BE2C (cell line): ENCODE data around the gene HYAL4.
"Not testable (repeated sequence)": the region's sequence is repeated elsewhere in the genome, so short reads cannot be mapped to it uniquely, and the experiment has no call there.

Experiments
- DNase-seq: peaks from one replicate; pipeline ENCODE4 v3.0.0-alpha.2; 2020
- H3K27me3 ChIP-seq: fragments of 250-450 bp; sonication (Bioruptor Pico); 2 replicates; pipeline ENCODE4 v1.5.1; 2020; ENCODE audit warnings: mild to moderate bottlenecking
- H3K36me3 ChIP-seq: fragments of 250-450 bp; sonication (Bioruptor Pico); 2 replicates; pipeline ENCODE4 v1.5.1; 2020; ENCODE audit warnings: mild to moderate bottlenecking
- H3K4me1 ChIP-seq: fragments of 250-450 bp; sonication (Bioruptor Pico); 2 replicates; pipeline ENCODE4 v1.5.1; 2020
- H3K4me3 ChIP-seq: 2 replicates; pipeline ENCODE4 v1.5.1; 2011; ENCODE audit warnings: low read depth, low read length
- H3K9me3 ChIP-seq: fragments of 250-450 bp; sonication (Bioruptor Pico); 2 replicates; pipeline ENCODE4 v1.5.1; 2020
- CTCF ChIP-seq: IDR thresholded peaks from 2 replicates; pipeline ENCODE4 v1.5.1; 2012; ENCODE audit warnings: mild to moderate bottlenecking, low read depth, low read length

Gene HYAL4

DNA sequence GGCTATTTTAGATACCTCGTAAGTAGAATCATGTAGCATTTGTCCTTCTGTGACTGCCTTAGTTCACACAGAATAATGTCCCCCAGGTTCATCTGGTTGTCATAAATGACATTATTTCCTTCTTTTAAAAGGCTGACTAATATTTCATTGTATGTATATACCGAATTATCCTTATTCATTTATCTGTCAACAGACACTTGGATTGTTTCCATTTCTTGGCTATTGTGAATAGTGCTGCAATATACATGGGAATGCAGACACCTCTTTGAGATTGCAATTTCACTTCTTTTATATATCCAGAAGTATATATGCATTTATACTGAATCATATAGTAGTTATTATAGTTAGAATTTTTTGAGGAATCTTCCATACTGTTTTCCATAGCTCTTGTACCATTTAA lies 24.1 kb upstream of the HYAL4 start:
- Histone ChIP-seq H3K4me3 (no peak overlapping the region), H3K4me1 (no peaks in the 10 kb centered on the region), H3K36me3 (no peaks in the 10 kb centered on the region), H3K27me3 (no peaks in the 10 kb centered on the region), H3K9me3 (no peaks in the 10 kb centered on the region)
- DNase-seq, result no peak
- no peak for TF ChIP-seq CTCF

DNA sequence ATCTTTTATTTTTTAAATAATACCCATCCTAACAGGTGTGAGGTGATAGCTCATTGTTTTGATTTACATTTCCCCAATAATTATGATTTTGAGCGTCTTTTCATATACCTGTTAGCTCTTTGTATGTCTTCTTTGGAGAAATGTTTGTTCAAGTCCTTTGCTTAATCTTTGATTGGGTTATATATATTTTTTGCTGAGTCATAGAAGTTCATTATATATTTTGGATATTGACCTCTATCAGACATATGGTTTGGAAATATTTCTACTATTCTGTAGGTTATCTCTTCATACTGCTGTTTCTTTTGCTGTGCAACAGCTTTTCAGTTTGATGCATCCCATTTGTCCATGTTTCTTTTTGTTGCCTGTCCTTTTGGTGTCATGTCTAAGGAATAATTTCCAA lies 23.6 kb upstream of the HYAL4 start:
- no peaks in the 10 kb centered on the region for H3K4me1 ChIP-seq
- no peaks in the 10 kb centered on the region for H3K27me3 ChIP-seq
- no peak overlapping the region for H3K4me3 ChIP-seq
- DNase-seq, result no peak
- H3K9me3 ChIP-seq, result no peaks in the 10 kb centered on the region
- no peaks in the 10 kb centered on the region for H3K36me3 ChIP-seq
- no peak for TF ChIP-seq CTCF

GRCh38 chr7:123823898-123824753 lies 20.8 kb upstream of the HYAL4 start:
- Histone ChIP-seq H3K36me3 (no peaks in the 10 kb centered on the region), H3K27me3 (no peaks in the 10 kb centered on the region), H3K9me3 (no peaks in the 10 kb centered on the region), H3K4me1 (no peaks in the 10 kb centered on the region), H3K4me3 (no peak overlapping the region)
- DNase-seq, result no peak
- TF ChIP-seq CTCF, result no peak

- no peak for DNase-seq
- no peaks in the 10 kb centered on the region for H3K9me3 ChIP-seq
- no peaks in the 10 kb centered on the region for H3K4me1 ChIP-seq
- H3K36me3 ChIP-seq, result no peaks in the 10 kb centered on the region
- no peaks in the 10 kb centered on the region for H3K27me3 ChIP-seq
- no peak overlapping the region for H3K4me3 ChIP-seq
- no peak for TF ChIP-seq CTCF
Observed at GRCh38 chr7:123824754-123825067, 20.3 kb upstream of the HYAL4 start.

GRCh38 chr7:123828805-123829204 lies 16.2 kb upstream of the HYAL4 start:
- no peak for TF ChIP-seq CTCF
- no peaks in the 10 kb centered on the region for H3K9me3 ChIP-seq
- no peak for DNase-seq
- no peaks in the 10 kb centered on the region for H3K27me3 ChIP-seq
- H3K4me1 ChIP-seq, result no peaks in the 10 kb centered on the region
- no peak overlapping the region for H3K4me3 ChIP-seq
- H3K36me3 ChIP-seq, result no peaks in the 10 kb centered on the region

GRCh38 chr7:123836656-123837055 lies 8.3 kb upstream of the HYAL4 start:
- Histone ChIP-seq H3K36me3 (no peaks in the 10 kb centered on the region), H3K27me3 (no peaks in the 10 kb centered on the region), H3K9me3 (no peaks in the 10 kb centered on the region), H3K4me3 (no peak overlapping the region), H3K4me1 (no peaks in the 10 kb centered on the region)
- DNase-seq, result no peak
- no peak for TF ChIP-seq CTCF

DNA sequence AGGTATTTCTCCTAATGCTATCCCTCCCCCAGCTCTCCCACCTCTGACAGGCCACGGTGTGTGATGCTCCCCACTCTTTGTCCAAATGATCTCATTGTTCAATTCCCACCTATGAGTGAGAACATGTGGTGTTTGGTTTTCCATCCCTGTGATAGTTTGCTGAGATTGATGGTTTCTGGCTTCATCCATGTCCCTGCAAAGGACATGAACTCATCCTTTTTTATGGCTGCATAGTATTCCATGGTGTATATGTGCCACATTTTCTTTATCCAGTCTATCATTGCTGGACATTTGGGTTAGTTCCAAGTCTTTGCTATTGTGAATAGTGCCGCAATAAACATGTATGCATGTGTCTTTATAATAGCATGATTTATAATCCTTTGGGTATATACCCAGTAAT lies 5.9 kb upstream of the HYAL4 start:
- not testable (repeated sequence) for H3K4me1 ChIP-seq, DNase-seq, H3K9me3 ChIP-seq

GRCh38 chr7:123844142-123844541 lies 827 bp upstream of the HYAL4 start:
- H3K4me3 ChIP-seq, H3K27me3 ChIP-seq, H3K9me3 ChIP-seq, H3K36me3 ChIP-seq, H3K4me1 ChIP-seq, DNase-seq: not testable (repeated sequence)

More for the DNA sequence above, 5.9 kb upstream of the HYAL4 start:
- H3K27me3 ChIP-seq, H3K36me3 ChIP-seq, H3K4me3 ChIP-seq: not testable (repeated sequence)
